ENCODE data around the gene APLNR. TPM values are rescaled to one million over a fixed set of nuclear protein-coding genes. Genes with fewer than 3 reads are reported as not detected.

The APLNR gene
- total RNA-seq, 2 donors from 2014 or later = 1.8 to 4.3 TPM

GRCh38 chr11:57274904-57275498 is 38.0 kb upstream of the APLNR start:
- H3K4me3 ChIP-seq = no peak overlapping the region
- no peak for ATAC-seq (ENCODE audit: insufficient number of reproducible peaks, low FRiP score, low read depth)
- TF ChIP-seq CTCF (IDR thresholded peaks at IDR 0.05) = no peak

GRCh38 chr11:57273448-57274058 is 36.5 kb upstream of the APLNR start:
- Histone ChIP-seq H3K27me3 (replicated peaks; ENCODE audit: insufficient read depth) (no peaks in the 10 kb centered on the region), H3K4me1 (ENCODE audit: control insufficient read depth in 1 of 2, low read depth in 2 of 2) (no peaks in the 10 kb centered on the region), H3K36me3 (no peaks in the 10 kb centered on the region), H3K27ac (no peak overlapping the region), H3K9me3 (peaks cover 3% of the 10 kb centered on the region), H3K4me3 (no peak overlapping the region)
- DNase-seq (ENCODE audit: low spot score) (no peak), ATAC-seq (ENCODE audit: insufficient number of reproducible peaks, low FRiP score, low read depth) (no peak)
- no peak for TF ChIP-seq CTCF (IDR thresholded peaks at IDR 0.05)

More at GRCh38 chr11:57274904-57275498, 38.0 kb upstream of the APLNR start:
- Histone ChIP-seq H3K27ac (no peak overlapping the region), H3K4me1 (ENCODE audit: control insufficient read depth in 1 of 2, low read depth in 2 of 2) (no peaks in the 10 kb centered on the region), H3K36me3 (no peaks in the 10 kb centered on the region), H3K27me3 (replicated peaks; ENCODE audit: insufficient read depth) (no peaks in the 10 kb centered on the region), H3K9me3 (peaks cover 3% of the 10 kb centered on the region)
- DNase-seq (ENCODE audit: low spot score) = no peak

GRCh38 chr11:57269571-57270021 is 32.5 kb upstream of the APLNR start:
- Histone ChIP-seq H3K27ac (no peak overlapping the region), H3K9me3 (peaks cover 3% of the 10 kb centered on the region), H3K36me3 (no peaks in the 10 kb centered on the region), H3K4me3 (no peak overlapping the region), H3K27me3 (replicated peaks; ENCODE audit: insufficient read depth) (no peaks in the 10 kb centered on the region), H3K4me1 (ENCODE audit: control insufficient read depth in 1 of 2, low read depth in 2 of 2) (no peaks in the 10 kb centered on the region)
- TF ChIP-seq CTCF (IDR thresholded peaks at IDR 0.05) = no peak
- no peak for ATAC-seq (ENCODE audit: insufficient number of reproducible peaks, low FRiP score, low read depth)
- no peak for DNase-seq (ENCODE audit: low spot score)

GRCh38 chr11:57266157-57266556 is 29.1 kb upstream of the APLNR start:
- Histone ChIP-seq H3K4me1 (ENCODE audit: control insufficient read depth in 1 of 2, low read depth in 2 of 2) (no peaks in the 10 kb centered on the region), H3K4me3 (no peak overlapping the region), H3K36me3 (no peaks in the 10 kb centered on the region), H3K27me3 (replicated peaks; ENCODE audit: insufficient read depth) (no peaks in the 10 kb centered on the region), H3K9me3 (no peaks in the 10 kb centered on the region), H3K27ac (no peak overlapping the region)
- no peak for TF ChIP-seq CTCF (IDR thresholded peaks at IDR 0.05)
- no peak for DNase-seq (ENCODE audit: low spot score)
- ATAC-seq (ENCODE audit: insufficient number of reproducible peaks, low FRiP score, low read depth) = no peak

GRCh38 chr11:57263351-57263750 is 26.3 kb upstream of the APLNR start:
- no peak overlapping the region for H3K4me3 ChIP-seq
- no peak overlapping the region for H3K27ac ChIP-seq
- no peaks in the 10 kb centered on the region for H3K36me3 ChIP-seq
- ATAC-seq (ENCODE audit: insufficient number of reproducible peaks, low FRiP score, low read depth) (no peak), DNase-seq (ENCODE audit: low spot score) (no peak)
- no peaks in the 10 kb centered on the region for H3K4me1 ChIP-seq (ENCODE audit: control insufficient read depth in 1 of 2, low read depth in 2 of 2)
- no peaks in the 10 kb centered on the region for H3K27me3 ChIP-seq (replicated peaks; ENCODE audit: insufficient read depth)
- TF ChIP-seq CTCF (IDR thresholded peaks at IDR 0.05) = no peak
- H3K9me3 ChIP-seq = no peaks in the 10 kb centered on the region

Data from thoracic aorta (tissue), 2 donors.